RWPE1 (cell line): Measurements from ENCODE around the gene OBP2B.
A peak's percentile ranks its signal among the peaks of the same experiment; 100 is the strongest.
"Not testable (repeated sequence)": the region's sequence is repeated elsewhere in the genome, so short reads cannot be mapped to it uniquely, and the experiment has no call there.

Experiments used
- CTCF ChIA-PET: fragments of 350-600 bp; sonication (Branson Sonifier 250); formaldehyde crosslinking; extraction: SDS; loops from one replicate; lab custom pipeline; 2021; lab: Yijun Ruan, JAX
- POLR2A ChIA-PET: fragments of 400-600 bp; formaldehyde crosslinking; extraction: SDS; loops from one replicate; lab custom pipeline; 2020; ENCODE audit warnings: antibody characterized with exemption; ENCODE audit not compliant: low non-redundant PET; lab: Yijun Ruan, JAX
- DNase-seq: peaks from one replicate; pipeline ENCODE4 v3.0.0; 2012; ENCODE audit warnings: low spot score
- H3K27ac ChIP-seq: fragments of 450-650 bp; 2 replicates; pipeline ENCODE4 v1.5.1; 2017
- TF ChIP-seq, protein P1 (sequence below): fragments of 450-650 bp; conservative IDR thresholded peaks from 2 replicates; pipeline ENCODE4 v1.5.1; 2017; ENCODE audit warnings: low read depth, mild to moderate bottlenecking

OBP2B gene

DNA sequence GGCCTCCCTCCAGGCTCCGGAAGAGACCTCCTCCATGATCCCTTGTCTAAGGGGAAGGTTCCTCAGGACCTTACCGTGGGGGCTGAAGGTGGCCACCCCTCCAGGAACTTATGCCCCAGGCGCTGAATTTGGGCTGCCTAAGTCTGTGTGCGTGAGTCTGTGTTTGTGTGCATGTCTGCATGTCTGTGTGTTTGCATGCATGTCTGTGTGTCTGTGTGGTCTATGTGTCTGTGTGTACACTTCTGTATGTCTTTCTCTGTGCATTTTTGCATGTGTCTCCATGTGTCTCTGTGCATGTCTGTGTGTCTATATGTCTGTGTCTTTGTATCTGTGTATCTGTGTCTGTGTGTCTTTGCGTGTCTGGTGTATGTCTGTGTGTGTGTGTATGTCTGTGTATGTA, 45.4 kb upstream of the OBP2B start:
- no peak overlapping the region for H3K27ac ChIP-seq
- DNase-seq, result no peak
- POLR2A ChIA-PET, result no interaction called here
- TF ChIP-seq, protein P1, sequence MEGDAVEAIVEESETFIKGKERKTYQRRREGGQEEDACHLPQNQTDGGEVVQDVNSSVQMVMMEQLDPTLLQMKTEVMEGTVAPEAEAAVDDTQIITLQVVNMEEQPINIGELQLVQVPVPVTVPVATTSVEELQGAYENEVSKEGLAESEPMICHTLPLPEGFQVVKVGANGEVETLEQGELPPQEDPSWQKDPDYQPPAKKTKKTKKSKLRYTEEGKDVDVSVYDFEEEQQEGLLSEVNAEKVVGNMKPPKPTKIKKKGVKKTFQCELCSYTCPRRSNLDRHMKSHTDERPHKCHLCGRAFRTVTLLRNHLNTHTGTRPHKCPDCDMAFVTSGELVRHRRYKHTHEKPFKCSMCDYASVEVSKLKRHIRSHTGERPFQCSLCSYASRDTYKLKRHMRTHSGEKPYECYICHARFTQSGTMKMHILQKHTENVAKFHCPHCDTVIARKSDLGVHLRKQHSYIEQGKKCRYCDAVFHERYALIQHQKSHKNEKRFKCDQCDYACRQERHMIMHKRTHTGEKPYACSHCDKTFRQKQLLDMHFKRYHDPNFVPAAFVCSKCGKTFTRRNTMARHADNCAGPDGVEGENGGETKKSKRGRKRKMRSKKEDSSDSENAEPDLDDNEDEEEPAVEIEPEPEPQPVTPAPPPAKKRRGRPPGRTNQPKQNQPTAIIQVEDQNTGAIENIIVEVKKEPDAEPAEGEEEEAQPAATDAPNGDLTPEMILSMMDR, result no peak
- CTCF ChIA-PET, result no interaction called here

DNA sequence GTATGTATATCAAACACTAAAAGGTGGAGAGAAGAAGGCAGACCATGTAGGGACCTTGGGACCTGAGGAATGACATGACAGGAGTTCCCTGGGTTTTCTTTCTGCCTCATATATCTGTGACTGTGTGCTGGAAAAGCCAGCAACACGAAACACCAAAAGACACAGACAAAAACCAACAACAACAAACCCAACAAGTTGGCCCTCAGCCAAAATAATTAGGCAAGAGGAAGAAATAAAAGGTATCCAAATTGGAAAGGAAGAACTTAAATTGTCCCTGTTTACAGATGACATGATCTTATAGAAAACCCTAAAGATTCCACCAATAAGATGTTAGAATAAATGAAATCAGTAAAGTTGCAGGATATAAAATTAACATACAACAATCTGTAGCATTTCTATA, 44.2 kb upstream of the OBP2B start:
- no peak for DNase-seq
- H3K27ac ChIP-seq, result no peak overlapping the region
- ChIA-PET CTCF (interaction anchor here (0.5 to 0.8 kb wide), 2 partner anchors 14 to 316 kb away, joined by 3 to 4 read pairs; no protein-coding TSS in a partner anchor), POLR2A (no interaction called here)
- TF ChIP-seq, protein P1, result no peak

DNA sequence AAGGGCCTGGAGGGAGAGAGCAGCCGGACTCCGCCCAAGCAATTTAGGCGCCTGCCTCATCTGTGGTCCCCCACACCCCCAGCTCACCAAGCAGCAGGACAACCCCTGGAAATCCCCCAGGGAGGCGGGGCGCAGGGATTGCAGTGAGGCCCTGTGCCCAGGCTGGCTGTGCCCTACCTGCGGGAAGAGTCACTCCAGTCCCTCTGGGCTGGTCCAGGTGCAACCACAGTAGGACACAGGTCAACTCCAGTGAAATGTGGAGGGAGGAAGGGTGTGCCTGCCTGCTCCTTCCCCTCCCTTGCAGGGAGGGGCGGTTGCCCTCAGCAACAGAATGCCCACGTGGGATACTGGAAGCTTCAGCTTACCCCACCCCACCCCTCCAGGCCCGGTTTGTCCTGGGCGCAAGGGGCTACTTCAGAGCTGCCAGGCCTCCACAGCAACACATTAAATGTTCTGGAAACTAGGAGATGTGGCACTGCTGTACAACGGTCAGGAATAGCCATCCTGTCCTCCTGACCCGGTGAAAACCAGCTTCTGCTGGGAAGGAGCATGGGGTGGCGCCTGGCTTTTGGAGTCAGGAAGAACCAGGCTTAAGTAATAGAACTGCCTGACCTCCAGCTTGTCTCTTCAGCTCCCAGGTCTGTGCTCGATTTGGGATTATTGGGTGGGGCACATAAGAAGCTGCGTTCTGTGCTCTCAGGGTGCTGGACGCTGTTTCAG, 43.4 kb upstream of the OBP2B start:
- POLR2A ChIA-PET, result no interaction called here
- CTCF ChIA-PET, result interaction anchor here (0.5 to 0.8 kb wide), 5 partner anchors 13 to 854 kb away, joined by 3 to 4 read pairs (median 3); no protein-coding TSS in a partner anchor

DNA sequence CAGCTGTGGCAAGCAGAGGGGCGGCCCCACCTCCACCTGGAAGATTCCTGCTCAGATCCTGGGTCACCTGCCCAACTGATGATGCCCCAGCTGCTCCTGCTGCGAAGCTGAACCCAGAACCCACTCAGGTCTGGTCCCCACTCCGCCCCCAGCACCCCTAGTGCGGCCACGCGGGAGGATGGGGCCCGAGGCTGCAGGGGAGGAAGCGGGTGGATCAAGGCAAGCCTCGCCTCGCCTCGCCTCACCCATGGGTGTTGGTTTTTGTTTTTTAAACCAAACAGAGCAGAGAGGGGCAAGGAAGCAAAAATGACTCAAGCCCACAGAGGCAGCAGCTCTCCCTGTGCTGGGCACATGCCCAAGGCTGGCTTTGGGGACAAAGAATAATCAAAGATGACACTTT, 42.7 kb upstream of the OBP2B start:
- no peak for DNase-seq
- TF ChIP-seq, protein P1, result no peak
- ChIA-PET POLR2A (no interaction called here), CTCF (interaction anchor here (0.6 to 0.7 kb wide), 4 partner anchors 13 to 1278 kb away, joined by 3 read pairs; no protein-coding TSS in a partner anchor)
- peak overlapping the region; percentile 72 for H3K27ac ChIP-seq

More for the DNA sequence above, 43.4 kb upstream of the OBP2B start:
- peak; percentile 34 for DNase-seq
- H3K27ac ChIP-seq, result peak overlapping the region; percentile 72
- TF ChIP-seq, protein P1, result no peak

DNA sequence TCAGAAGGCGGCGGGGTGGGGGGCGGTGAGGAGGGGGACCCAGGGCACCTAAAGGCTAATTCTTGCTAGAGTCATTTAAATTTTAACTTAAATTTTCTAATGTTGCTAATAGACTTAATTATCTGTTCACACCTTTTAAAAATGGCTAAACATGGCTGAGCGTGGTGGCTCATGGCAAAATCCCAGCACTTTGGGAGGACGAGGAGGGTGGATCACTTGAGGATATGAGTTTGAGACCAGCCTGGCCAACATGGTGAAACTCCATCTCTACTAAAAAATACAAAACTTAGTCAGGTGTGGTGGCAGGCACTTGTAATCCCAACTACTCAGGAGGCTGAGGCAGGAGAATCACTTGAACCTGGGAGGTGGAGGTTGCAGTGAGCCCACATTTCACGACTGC, 42.2 kb upstream of the OBP2B start:
- peak overlapping the region; percentile 72; the same call in 1 of the 2 replicates for H3K27ac ChIP-seq
- POLR2A ChIA-PET, DNase-seq: not testable (repeated sequence)
- CTCF ChIA-PET, result interaction anchor here (0.6 to 1.0 kb wide), 3 partner anchors 12 to 273 kb away, joined by 3 read pairs; no protein-coding TSS in a partner anchor

DNA sequence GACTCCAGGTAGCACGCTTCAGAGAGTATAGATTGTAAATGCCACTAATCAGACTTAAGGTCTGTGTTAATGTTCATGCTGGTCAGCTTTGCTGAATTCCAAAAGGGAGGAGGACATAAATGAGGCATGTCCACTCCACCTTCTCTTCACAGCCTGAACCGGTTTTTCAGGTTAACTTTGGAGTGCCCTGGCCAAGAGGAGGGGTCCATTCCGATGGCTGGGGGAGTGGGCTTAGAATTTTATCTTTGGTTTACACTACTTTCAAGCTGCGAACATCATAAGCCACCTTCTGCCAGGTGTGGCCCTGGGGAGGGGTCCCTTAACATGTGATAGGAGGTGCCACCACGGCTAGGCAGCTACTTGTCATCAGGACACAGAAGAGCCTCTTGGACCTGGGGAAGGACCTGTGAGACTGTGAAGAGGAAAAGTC, 41.7 kb upstream of the OBP2B start:
- TF ChIP-seq, protein P1, result no peak
- DNase-seq, result no peak
- CTCF ChIA-PET, result interaction anchor here (1.0 kb wide), 1 partner anchor 65 kb away, joined by 3 read pairs; no protein-coding TSS in a partner anchor
- POLR2A ChIA-PET, result no interaction called here
- no peak overlapping the region for H3K27ac ChIP-seq

DNA sequence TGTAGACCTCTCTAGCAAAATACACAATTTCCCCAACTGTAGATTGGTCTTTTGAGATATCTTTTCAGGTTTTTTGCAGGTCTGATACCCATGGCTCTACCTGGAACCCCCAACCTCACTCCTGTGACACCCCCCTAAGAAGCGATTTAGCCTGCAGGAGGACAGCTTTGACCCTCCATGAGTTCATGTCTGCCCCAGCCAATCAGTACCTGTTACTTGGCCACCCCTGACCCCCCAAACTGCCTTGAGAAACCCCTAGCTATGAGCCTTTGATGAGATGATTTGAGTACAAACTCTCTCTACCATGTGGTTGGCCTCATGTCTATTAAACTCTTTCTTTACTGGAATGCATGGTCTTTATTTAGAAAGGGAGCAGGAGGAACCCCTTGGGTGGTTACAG, 40.3 kb upstream of the OBP2B start:
- DNase-seq, result no peak
- H3K27ac ChIP-seq, result no peak overlapping the region
- CTCF ChIA-PET, result interaction anchor here (1.2 kb wide), 1 partner anchor 80 kb away, joined by 4 read pairs; no protein-coding TSS in a partner anchor
- POLR2A ChIA-PET, result no interaction called here
- TF ChIP-seq, protein P1, result no peak
